ENCODE measurements around the gene TAF10. TPM values are rescaled to one million over a fixed set of nuclear protein-coding genes. Genes with fewer than 3 reads are reported as not detected.

TAF10 gene
- total and polyA plus RNA-seq, 2 of the 13 experiments (the other 11 are each of a cell fraction or from before 2014, with no cell fraction given) = 71.3 to 134 TPM

DNA sequence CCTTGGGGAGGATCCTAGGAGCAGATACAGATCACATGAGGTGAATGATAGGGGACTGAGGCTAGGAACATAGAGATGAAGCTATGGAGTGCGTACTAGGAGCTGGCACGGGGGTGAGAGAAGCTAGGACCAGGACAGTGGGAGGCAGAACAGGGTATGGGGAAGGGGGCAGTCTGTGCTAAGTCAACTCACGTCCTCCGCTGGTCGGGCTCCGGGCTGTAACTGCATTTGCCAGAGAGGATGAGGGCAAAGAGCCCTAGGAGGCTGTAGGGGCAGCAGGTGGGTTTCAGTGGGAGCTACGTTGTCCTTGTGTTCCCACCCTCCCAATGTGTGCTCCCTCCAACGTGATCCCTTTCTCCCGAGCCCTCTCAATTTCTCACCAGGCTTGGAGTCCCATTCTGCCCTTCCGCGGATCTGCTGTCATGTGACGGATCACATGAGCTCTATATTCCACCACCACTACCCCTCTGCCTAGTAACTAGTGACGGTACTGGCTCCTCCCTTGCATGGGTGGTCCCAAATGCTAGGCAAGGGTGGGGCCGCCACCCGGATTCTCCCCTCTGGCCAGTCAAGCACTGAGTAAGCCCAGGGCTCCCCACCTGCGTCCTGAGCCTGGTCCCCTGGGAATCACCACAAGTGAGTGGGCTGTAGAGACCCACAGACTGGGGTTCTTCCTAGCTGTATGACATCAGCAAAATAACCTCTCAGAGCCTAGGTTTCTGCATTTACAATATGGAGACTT is 7.2 kb upstream of the TAF10 start, which contains the start of gene TPP1 (continued):
- no peak for TF ChIP-seq ZSCAN12 (CRISPR knock-in tag; IDR thresholded peaks at IDR 0.05)
- TF ChIP-seq, protein P1, sequence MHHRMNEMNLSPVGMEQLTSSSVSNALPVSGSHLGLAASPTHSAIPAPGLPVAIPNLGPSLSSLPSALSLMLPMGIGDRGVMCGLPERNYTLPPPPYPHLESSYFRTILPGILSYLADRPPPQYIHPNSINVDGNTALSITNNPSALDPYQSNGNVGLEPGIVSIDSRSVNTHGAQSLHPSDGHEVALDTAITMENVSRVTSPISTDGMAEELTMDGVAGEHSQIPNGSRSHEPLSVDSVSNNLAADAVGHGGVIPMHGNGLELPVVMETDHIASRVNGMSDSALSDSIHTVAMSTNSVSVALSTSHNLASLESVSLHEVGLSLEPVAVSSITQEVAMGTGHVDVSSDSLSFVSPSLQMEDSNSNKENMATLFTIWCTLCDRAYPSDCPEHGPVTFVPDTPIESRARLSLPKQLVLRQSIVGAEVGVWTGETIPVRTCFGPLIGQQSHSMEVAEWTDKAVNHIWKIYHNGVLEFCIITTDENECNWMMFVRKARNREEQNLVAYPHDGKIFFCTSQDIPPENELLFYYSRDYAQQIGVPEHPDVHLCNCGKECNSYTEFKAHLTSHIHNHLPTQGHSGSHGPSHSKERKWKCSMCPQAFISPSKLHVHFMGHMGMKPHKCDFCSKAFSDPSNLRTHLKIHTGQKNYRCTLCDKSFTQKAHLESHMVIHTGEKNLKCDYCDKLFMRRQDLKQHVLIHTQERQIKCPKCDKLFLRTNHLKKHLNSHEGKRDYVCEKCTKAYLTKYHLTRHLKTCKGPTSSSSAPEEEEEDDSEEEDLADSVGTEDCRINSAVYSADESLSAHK (CRISPR knock-in tag; IDR thresholded peaks at IDR 0.05; ENCODE audit: borderline replicate concordance) = no peak
- TF ChIP-seq RAD51 (IDR thresholded peaks at IDR 0.05; ENCODE audit: borderline replicate concordance) = peak; percentile 98
- no peak; the same call in 1 of the 2 replicates for TF ChIP-seq REPIN1 (CRISPR knock-in tag; IDR thresholded peaks at IDR 0.05; ENCODE audit: borderline replicate concordance, low read depth)
- no peak for TF ChIP-seq ZNF549 (CRISPR knock-in tag; IDR thresholded peaks at IDR 0.05)
- TF ChIP-seq ZNF224 (CRISPR knock-in tag; IDR thresholded peaks at IDR 0.05) = no peak
- TF ChIP-seq, protein P2, sequence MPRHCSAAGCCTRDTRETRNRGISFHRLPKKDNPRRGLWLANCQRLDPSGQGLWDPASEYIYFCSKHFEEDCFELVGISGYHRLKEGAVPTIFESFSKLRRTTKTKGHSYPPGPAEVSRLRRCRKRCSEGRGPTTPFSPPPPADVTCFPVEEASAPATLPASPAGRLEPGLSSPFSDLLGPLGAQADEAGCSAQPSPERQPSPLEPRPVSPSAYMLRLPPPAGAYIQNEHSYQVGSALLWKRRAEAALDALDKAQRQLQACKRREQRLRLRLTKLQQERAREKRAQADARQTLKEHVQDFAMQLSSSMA (CRISPR knock-in tag; IDR thresholded peaks at IDR 0.05) = no peak
- no peak for TF ChIP-seq CHD4 (IDR thresholded peaks at IDR 0.05; ENCODE audit: borderline replicate concordance, low read length)
- TF ChIP-seq ZNF839 (CRISPR knock-in tag; IDR thresholded peaks at IDR 0.05; ENCODE audit: borderline replicate concordance) = no peak
- no peak for TF ChIP-seq ZNF496 (CRISPR knock-in tag; IDR thresholded peaks at IDR 0.05; ENCODE audit: insufficient replicate concordance)
- TF ChIP-seq, protein P3, sequence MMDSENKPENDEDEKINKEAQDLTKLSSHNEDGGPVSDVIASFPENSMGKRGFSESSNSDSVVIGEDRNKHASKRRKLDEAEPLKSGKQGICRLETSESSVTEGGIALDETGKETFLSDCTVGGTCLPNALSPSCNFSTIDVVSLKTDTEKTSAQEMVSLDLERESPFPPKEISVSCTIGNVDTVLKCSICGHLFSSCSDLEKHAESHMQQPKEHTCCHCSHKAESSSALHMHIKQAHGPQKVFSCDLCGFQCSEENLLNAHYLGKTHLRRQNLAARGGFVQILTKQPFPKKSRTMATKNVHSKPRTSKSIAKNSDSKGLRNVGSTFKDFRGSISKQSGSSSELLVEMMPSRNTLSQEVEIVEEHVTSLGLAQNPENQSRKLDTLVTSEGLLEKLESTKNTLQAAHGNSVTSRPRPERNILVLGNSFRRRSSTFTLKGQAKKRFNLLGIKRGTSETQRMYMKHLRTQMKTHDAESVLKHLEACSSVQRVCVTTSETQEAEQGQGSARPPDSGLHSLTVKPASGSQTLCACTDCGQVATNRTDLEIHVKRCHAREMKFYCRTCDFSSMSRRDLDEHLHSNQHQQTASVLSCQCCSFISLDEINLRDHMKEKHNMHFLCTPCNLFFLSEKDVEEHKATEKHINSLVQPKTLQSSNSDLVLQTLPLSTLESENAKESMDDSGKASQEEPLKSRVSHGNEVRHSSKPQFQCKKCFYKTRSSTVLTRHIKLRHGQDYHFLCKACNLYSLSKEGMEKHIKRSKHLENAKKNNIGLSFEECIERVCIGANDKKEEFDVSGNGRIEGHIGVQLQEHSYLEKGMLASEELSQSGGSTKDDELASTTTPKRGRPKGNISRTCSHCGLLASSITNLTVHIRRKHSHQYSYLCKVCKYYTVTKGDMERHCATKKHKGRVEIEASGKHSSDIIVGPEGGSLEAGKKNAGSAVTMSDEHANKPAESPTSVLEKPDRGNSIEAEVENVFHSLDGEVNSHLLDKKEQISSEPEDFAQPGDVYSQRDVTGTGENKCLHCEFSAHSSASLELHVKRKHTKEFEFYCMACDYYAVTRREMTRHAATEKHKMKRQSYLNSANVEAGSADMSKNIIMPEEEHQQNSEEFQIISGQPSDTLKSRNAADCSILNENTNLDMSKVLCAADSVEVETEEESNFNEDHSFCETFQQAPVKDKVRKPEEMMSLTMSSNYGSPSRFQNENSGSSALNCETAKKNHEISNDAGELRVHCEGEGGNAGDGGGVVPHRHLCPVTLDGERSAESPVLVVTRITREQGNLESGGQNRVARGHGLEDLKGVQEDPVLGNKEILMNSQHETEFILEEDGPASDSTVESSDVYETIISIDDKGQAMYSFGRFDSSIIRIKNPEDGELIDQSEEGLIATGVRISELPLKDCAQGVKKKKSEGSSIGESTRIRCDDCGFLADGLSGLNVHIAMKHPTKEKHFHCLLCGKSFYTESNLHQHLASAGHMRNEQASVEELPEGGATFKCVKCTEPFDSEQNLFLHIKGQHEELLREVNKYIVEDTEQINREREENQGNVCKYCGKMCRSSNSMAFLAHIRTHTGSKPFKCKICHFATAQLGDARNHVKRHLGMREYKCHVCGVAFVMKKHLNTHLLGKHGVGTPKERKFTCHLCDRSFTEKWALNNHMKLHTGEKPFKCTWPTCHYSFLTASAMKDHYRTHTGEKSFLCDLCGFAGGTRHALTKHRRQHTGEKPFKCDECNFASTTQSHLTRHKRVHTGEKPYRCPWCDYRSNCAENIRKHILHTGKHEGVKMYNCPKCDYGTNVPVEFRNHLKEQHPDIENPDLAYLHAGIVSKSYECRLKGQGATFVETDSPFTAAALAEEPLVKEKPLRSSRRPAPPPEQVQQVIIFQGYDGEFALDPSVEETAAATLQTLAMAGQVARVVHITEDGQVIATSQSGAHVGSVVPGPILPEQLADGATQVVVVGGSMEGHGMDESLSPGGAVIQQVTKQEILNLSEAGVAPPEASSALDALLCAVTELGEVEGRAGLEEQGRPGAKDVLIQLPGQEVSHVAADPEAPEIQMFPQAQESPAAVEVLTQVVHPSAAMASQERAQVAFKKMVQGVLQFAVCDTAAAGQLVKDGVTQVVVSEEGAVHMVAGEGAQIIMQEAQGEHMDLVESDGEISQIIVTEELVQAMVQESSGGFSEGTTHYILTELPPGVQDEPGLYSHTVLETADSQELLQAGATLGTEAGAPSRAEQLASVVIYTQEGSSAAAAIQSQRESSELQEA (CRISPR knock-in tag; IDR thresholded peaks at IDR 0.05; ENCODE audit: not compliant biosample characterization) = no peak
- no peak for TF ChIP-seq SMC3 (IDR thresholded peaks at IDR 0.05; ENCODE audit: low read length)
- no peak for TF ChIP-seq ZNF558 (CRISPR knock-in tag; IDR thresholded peaks at IDR 0.05; ENCODE audit: borderline replicate concordance)
- no peak for TF ChIP-seq BCL6 (CRISPR knock-in tag; IDR thresholded peaks at IDR 0.05)
- no peak for TF ChIP-seq ZBTB3 (CRISPR knock-in tag; IDR thresholded peaks at IDR 0.05; ENCODE audit: borderline replicate concordance, low read depth)
- TF ChIP-seq MYNN (CRISPR knock-in tag; IDR thresholded peaks at IDR 0.05; ENCODE audit: low read depth) = no peak
- TF ChIP-seq RFXANK (CRISPR knock-in tag; IDR thresholded peaks at IDR 0.05) = peak; percentile 100
- TF ChIP-seq GATAD1 (CRISPR knock-in tag; IDR thresholded peaks at IDR 0.05) = peak; percentile 96
- TF ChIP-seq THAP11 (CRISPR knock-in tag; IDR thresholded peaks at IDR 0.05) = peak; percentile 45; the same call in 1 of the 2 replicates

Measured in HepG2 (cell line).